ENCODE measurements around the gene SORCS1. TPM values are rescaled to one million over a fixed set of nuclear protein-coding genes. Genes with fewer than 3 reads are reported as not detected.

The SORCS1 gene
- total and polyA plus RNA-seq, 2 of the 13 experiments (the other 11 are each of a cell fraction or from before 2014, with no cell fraction given) = not detected

GRCh38 chr10:106826716-106827115, 337.8 kb downstream of the SORCS1 start:
- intact Hi-C loops (cut with micrococcal nuclease; ENCODE audit: unreplicated experiment) (no loop called here), in situ Hi-C loops (cut with HindIII; ENCODE audit: extremely low pct_ligation_motif_present, low pct_unique_long_range_greater_than_20kb) (no loop called here)
- POLR2A ChIA-PET = no interaction called here
- Histone ChIP-seq H3K36me3 (replicated peaks in 1 of 2; ENCODE audit: control insufficient read depth in 1 of 2, insufficient read depth in 2 of 2, low read length in 2 of 2) (no peaks in the 10 kb centered on the region), H3K27me3 (ENCODE audit: control insufficient read depth in 1 of 2, insufficient read depth in 2 of 2, low read length in 2 of 2) (no peaks in the 10 kb centered on the region), H3K4me2 (ENCODE audit: low read depth, low read length) (no peak overlapping the region), H4K20me1 (ENCODE audit: insufficient read depth, low read length) (no peaks in the 10 kb centered on the region), H2AFZ (ENCODE audit: low read length) (no peak overlapping the region), H3K4me3 (replicated peaks in 1 of 3; ENCODE audit: insufficient read depth in 1 of 3, low read depth in 2 of 3, low read length in 3 of 3) (no peak overlapping the region), H3K79me2 (ENCODE audit: insufficient read depth, low read length) (no peaks in the 10 kb centered on the region), H3K4me1 (ENCODE audit: insufficient read depth, low read length) (no peaks in the 10 kb centered on the region), H3K9ac (ENCODE audit: insufficient read depth, low read depth, low read length) (no peak overlapping the region), H3K27ac (ENCODE audit: extremely low read length, insufficient read depth, low read length) (no peak overlapping the region), H3K9me3 (ENCODE audit: low read length) (no peaks in the 10 kb centered on the region)
- TF ChIP-seq ZNF883 (CRISPR knock-in tag; IDR thresholded peaks at IDR 0.05; ENCODE audit: not compliant biosample characterization) (no peak), NFKB2 (CRISPR knock-in tag; IDR thresholded peaks at IDR 0.05; ENCODE audit: borderline replicate concordance) (no peak), ZBTB2 (CRISPR knock-in tag; IDR thresholded peaks at IDR 0.05; ENCODE audit: low read depth) (no peak), ZFYVE20 (CRISPR knock-in tag; IDR thresholded peaks at IDR 0.05; ENCODE audit: borderline replicate concordance, low read depth) (no peak), ZNF503 (CRISPR knock-in tag; IDR thresholded peaks at IDR 0.05) (no peak)
- no TSS peak for BruUV-seq (replicated peaks)
- CTCF ChIA-PET (ENCODE audit: low intra/inter-chr PET ratio, low total read pairs) = no interaction called here
- FAIRE-seq = no peak
- ATAC-seq = no peak
- DNase-seq (ENCODE audit: low spot score) = no peak
- 0% methylated on average over 1 of the region's 1 CpG for WGBS (ENCODE audit: low lambda C conversion rate)

Measured in HepG2 (cell line).